CD8-positive, alpha-beta memory T cell (primary cell): ENCODE measurements around the gene NARS2. TPM values are rescaled to one million over a fixed set of nuclear protein-coding genes. Genes with fewer than 3 reads are reported as not detected.
A peak's percentile ranks its signal among the peaks of the same experiment; 100 is the strongest.

Experiments
- CTCF ChIA-PET: fragments of 350-600 bp; sonication (Branson Sonifier 250); formaldehyde crosslinking; loops from one replicate; lab custom pipeline; 2021; ENCODE audit warnings: antibody characterized with exemption; lab: Charles Lee
- POLR2A ChIA-PET: fragments of 350-600 bp; sonication (Branson Sonifier 250); formaldehyde crosslinking; loops from one replicate; lab custom pipeline; 2021; ENCODE audit warnings: antibody characterized with exemption; lab: Charles Lee
- DNase-seq, 5 donors: peaks; one replicate each; pipeline versions ENCODE4 v3.0.0 to v3.0.0-alpha.2; 2020 to 2022; ENCODE audit warnings: mixed read lengths in 1 of 5
- H3K27ac ChIP-seq: one replicate; pipeline ENCODE4 v1.7.0; 2013; ENCODE audit warnings: low read depth, mild to moderate bottlenecking, low read length, moderate library complexity
- H3K27me3 ChIP-seq: 2 replicates; pipeline ENCODE4 v1.7.0; 2013; ENCODE audit warnings: low read length, mild to moderate bottlenecking; ENCODE audit not compliant: insufficient read depth, poor library complexity, severe bottlenecking
- H3K36me3 ChIP-seq: 2 replicates; pipeline ENCODE4 v1.7.0; 2013; ENCODE audit warnings: mild to moderate bottlenecking, low read length, moderate library complexity; ENCODE audit not compliant: insufficient read depth
- H3K4me1 ChIP-seq: 2 replicates; pipeline ENCODE4 v1.7.0; 2013; ENCODE audit warnings: mild to moderate bottlenecking, low read length, moderate library complexity; ENCODE audit not compliant: insufficient read depth
- H3K4me3 ChIP-seq: 2 replicates; pipeline ENCODE4 v1.7.0; 2013; ENCODE audit warnings: mild to moderate bottlenecking, low read length
- H3K9me3 ChIP-seq: 2 replicates; pipeline ENCODE4 v1.7.0; 2013; ENCODE audit warnings: mild to moderate bottlenecking, low read length
- H3K27ac Mint-ChIP-seq, 8 donors: one replicate each; pipeline ENCODE4 v1.8.0; 2020 to 2021; ENCODE audit warnings: mixed read lengths in 8 of 8, mild to moderate bottlenecking in 6 of 8, inconsistent platforms in 3 of 8, moderate library complexity in 3 of 8
- H3K27me3 Mint-ChIP-seq, 2 donors: one replicate each; pipeline ENCODE4 v1.8.0; 2020 to 2021; ENCODE audit warnings: mixed read lengths in 2 of 2, mild to moderate bottlenecking in 1 of 2, moderate library complexity in 1 of 2
- H3K36me3 Mint-ChIP-seq, 3 donors: one replicate each; pipeline ENCODE4 v1.8.0; 2020 to 2021; ENCODE audit warnings: mixed read lengths in 3 of 3, inconsistent platforms in 1 of 3, mild to moderate bottlenecking in 1 of 3
- H3K4me1 Mint-ChIP-seq, 3 donors: one replicate each; pipeline ENCODE4 v1.8.0; 2020 to 2021; ENCODE audit warnings: mixed read lengths in 3 of 3, inconsistent platforms in 1 of 3, mild to moderate bottlenecking in 1 of 3
- H3K4me3 Mint-ChIP-seq, 7 donors: one replicate each; pipeline ENCODE4 v1.8.0; 2020 to 2021; ENCODE audit warnings: mixed read lengths in 7 of 7, mild to moderate bottlenecking in 6 of 7, moderate library complexity in 4 of 7, inconsistent platforms in 2 of 7
- H3K9me3 Mint-ChIP-seq, 5 donors: one replicate each; pipeline ENCODE4 v1.8.0; 2020 to 2022; ENCODE audit warnings: mixed read lengths in 5 of 5, mild to moderate bottlenecking in 3 of 5, moderate library complexity in 2 of 5, inconsistent platforms in 1 of 5
- polyA plus RNA-seq: library from polyadenylated mRNA; unstranded; fragments of 300-500 nt; fragmentation: Illumina TruSeq; gene quantifications from one replicate; pipeline ENCODE4 v1.2.3, GENCODE V29; 2021
- total RNA-seq, 2 experiments: library from RNA; stranded (reverse); gene quantifications; one replicate each; pipeline ENCODE4 v1.2.3, GENCODE V29; 2021

The NARS2 gene
- total and polyA plus RNA-seq, 3 experiments from 2014 or later: 14.5 to 24.5 (median 23.9) TPM

DNA sequence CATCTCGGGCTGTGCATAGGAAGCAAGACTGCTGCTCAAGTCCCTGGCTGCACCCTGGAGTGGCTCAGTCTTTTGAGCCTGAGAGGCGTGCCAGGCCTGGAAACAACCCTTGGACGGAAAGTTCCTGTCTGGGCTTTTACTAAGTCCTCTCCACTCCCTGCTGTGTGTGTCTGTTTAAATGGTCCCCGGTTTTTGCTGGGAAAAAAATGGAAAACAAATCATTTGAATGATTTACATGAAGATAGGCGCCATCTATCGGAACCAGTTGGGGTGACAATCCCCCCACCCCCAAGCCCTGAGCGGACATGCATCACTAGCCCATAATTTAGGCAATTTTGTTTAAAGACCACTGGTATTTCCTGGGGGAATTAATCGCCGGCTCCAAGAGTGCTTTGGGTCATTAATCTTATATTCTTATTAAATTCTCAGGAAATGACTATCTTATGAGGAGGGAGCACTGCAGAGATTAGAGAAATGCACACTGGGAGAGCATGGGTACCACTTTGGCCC is 154.4 kb downstream of the NARS2 start:
- peak overlapping the region in 2 of 7 donors; percentile 46 to 81 for H3K4me3 Mint-ChIP-seq
- ChIA-PET CTCF (interaction anchor here (0.7 to 7.1 kb wide), 5 partner anchors 11 to 281 kb away, joined by 3 to 78 read pairs (median 8); partner anchors contain the start of gene ALG8), POLR2A (no interaction called here)
- peaks cover 11 to 18% of the 10 kb centered on the region in 2 donors for H3K27me3 Mint-ChIP-seq
- Histone ChIP-seq H3K4me1 (peaks cover 6% of the 10 kb centered on the region), H3K36me3 (no peaks in the 10 kb centered on the region), H3K27me3 (peaks cover 9% of the 10 kb centered on the region), H3K9me3 (no peaks in the 10 kb centered on the region), H3K27ac (no peak overlapping the region), H3K4me3 (no peak overlapping the region)
- H3K9me3 Mint-ChIP-seq: no peaks in the 10 kb centered on the region
- H3K36me3 Mint-ChIP-seq: peaks cover 0 to 3% (median 1%) of the 10 kb centered on the region in 3 donors
- H3K27ac Mint-ChIP-seq: no peak overlapping the region
- peak; percentile 16 to 60 (median 28) for DNase-seq
- H3K4me1 Mint-ChIP-seq: peaks cover 19 to 28% (median 28%) of the 10 kb centered on the region in 3 donors

- Histone ChIP-seq H3K36me3 (no peaks in the 10 kb centered on the region), H3K27ac (no peak overlapping the region), H3K27me3 (peaks cover 9% of the 10 kb centered on the region), H3K9me3 (no peaks in the 10 kb centered on the region), H3K4me3 (no peak overlapping the region), H3K4me1 (peaks cover 6% of the 10 kb centered on the region)
- Mint-ChIP-seq H3K4me3 (peak overlapping the region in 6 of 7 donors; percentile 41 to 93 (median 85)), H3K27ac (peak overlapping the region in 2 of 8 donors; percentile 59 to 81), H3K36me3 (peaks cover 0 to 3% (median 1%) of the 10 kb centered on the region in 3 donors), H3K27me3 (peaks cover 11 to 18% of the 10 kb centered on the region in 2 donors), H3K4me1 (peaks cover 19 to 28% (median 28%) of the 10 kb centered on the region in 3 donors), H3K9me3 (no peaks in the 10 kb centered on the region)
- no peak for DNase-seq
- ChIA-PET POLR2A (interaction anchor here (0.8 to 1.6 kb wide), 3 partner anchors 8 to 339 kb away, joined by 3 to 6 read pairs (median 4); partner anchors contain the start of genes NARS2 and NDUFC2), CTCF (interaction anchor here (0.7 to 7.1 kb wide), 8 partner anchors 10 to 280 kb away, joined by 3 to 78 read pairs (median 4); partner anchors contain the start of gene ALG8)
Observed at GRCh38 chr11:78419327-78419726, 155.3 kb downstream of the NARS2 start.

DNA sequence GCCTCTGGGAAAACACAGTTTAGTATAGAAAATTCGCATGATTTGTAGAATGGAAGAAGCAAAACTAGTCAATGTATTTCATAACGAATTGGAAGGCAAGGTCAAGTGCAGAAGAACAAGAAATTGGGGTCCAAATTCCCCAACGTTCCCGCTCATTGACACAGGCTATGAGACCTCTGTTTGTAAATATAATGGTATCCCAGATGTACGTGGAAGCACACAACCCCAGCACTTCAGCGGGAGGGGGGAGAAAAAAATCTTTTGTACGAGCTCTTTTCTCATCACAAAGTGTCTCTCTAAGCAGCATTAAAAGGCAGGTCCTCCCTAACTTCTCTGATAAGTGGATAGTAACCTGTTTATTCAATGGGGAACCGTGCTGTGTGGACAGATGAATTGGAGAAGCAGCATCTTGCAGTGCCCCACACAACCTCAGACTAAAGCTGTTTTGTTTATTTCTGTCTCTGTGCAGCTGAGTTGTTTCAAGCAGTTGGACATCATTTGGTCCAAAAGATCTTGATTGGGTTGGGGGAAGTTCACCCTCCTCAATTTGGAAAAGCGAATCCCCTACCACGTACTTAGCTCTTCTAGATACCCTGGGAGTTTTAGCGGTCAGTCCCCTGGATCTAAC is 156.0 kb downstream of the NARS2 start:
- Histone ChIP-seq H3K27me3 (peaks cover 9% of the 10 kb centered on the region), H3K9me3 (no peaks in the 10 kb centered on the region), H3K4me1 (peaks cover 6% of the 10 kb centered on the region), H3K27ac (peak overlapping the region; percentile 65), H3K4me3 (peak overlapping the region; percentile 62), H3K36me3 (no peaks in the 10 kb centered on the region)
- Mint-ChIP-seq H3K36me3 (peaks cover 0 to 3% (median 1%) of the 10 kb centered on the region in 3 donors), H3K4me1 (peaks cover 19 to 28% (median 28%) of the 10 kb centered on the region in 3 donors), H3K27me3 (peaks cover 11 to 18% of the 10 kb centered on the region in 2 donors), H3K27ac (peak overlapping the region in 7 of 8 donors; percentile 23 to 85 (median 61)), H3K4me3 (peak overlapping the region; percentile 80 to 93 (median 85)), H3K9me3 (no peaks in the 10 kb centered on the region)
- ChIA-PET CTCF (interaction anchor here (0.6 to 7.1 kb wide), 8 partner anchors 11 to 279 kb away, joined by 3 to 78 read pairs (median 4); partner anchors contain the start of gene ALG8), POLR2A (interaction anchor here (0.8 to 1.6 kb wide), 4 partner anchors 8 to 339 kb away, joined by 3 to 6 read pairs (median 4); partner anchors contain the start of genes ALG8, NARS2 and NDUFC2)
- DNase-seq: no peak

GRCh38 chr11:78417888-78418583 is 156.6 kb downstream of the NARS2 start:
- H3K9me3 Mint-ChIP-seq: no peaks in the 10 kb centered on the region
- peak overlapping the region in 7 of 8 donors; percentile 23 to 82 (median 61) for H3K27ac Mint-ChIP-seq
- peak overlapping the region; percentile 80 to 93 (median 85) for H3K4me3 Mint-ChIP-seq
- H3K27me3 Mint-ChIP-seq: peaks cover 11 to 18% of the 10 kb centered on the region in 2 donors
- Histone ChIP-seq H3K27me3 (peaks cover 9% of the 10 kb centered on the region), H3K36me3 (no peaks in the 10 kb centered on the region), H3K4me3 (peak overlapping the region; percentile 62), H3K9me3 (no peaks in the 10 kb centered on the region), H3K4me1 (peaks cover 6% of the 10 kb centered on the region), H3K27ac (peak overlapping the region; percentile 65)
- H3K36me3 Mint-ChIP-seq: peaks cover 0 to 3% (median 1%) of the 10 kb centered on the region in 3 donors
- ChIA-PET POLR2A (interaction anchor here (0.8 to 1.6 kb wide), 5 partner anchors 9 to 338 kb away, joined by 3 to 6 read pairs (median 4); partner anchors contain the start of genes ALG8, NARS2 and NDUFC2), CTCF (interaction anchor here (0.6 to 7.1 kb wide), 7 partner anchors 11 to 279 kb away, joined by 3 to 78 read pairs (median 5); partner anchors contain the start of gene ALG8)
- peaks cover 19 to 28% (median 28%) of the 10 kb centered on the region in 3 donors for H3K4me1 Mint-ChIP-seq
- DNase-seq: peak; percentile 71 to 85 (median 74)

DNA sequence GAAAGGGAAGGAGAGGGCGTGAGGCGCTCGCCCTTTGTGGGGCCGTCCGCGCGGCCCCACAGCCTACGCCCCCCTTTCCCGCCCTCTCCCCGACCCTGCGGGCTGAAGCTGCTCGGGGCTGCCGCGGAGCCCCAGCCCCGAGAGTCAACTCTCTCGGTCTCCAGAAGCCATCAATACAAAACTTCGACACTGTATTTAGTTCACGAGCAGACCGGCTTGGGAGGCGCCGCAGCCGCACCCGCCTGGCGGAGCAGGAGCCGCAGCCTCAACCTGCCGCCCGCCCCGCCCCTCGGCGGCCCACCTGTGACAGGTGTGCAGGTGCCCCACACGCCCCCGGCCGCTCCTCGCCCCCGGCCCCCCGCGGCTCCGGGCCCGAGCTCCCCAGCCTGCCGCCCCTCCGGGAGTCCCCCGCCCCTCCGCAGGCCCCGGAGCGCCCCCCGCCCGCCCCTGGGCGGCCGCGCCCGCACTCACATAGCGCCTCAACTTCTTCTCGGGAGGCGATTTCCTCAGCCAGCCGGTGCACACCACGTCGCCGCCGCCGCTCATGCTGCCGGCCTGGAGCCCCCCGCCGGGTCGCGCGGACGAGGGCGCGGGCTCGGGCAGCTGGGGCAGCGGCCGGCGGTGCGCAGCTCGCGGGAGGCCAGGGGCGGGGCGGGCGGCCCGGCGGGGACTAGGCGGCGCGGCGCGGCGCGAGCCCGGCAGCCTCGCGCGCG is 157.3 kb downstream of the NARS2 start, which contains the start of gene GAB2:
Gene GAB2 (minus strand): TSS at position 646 of the 713 bp plus-strand sequence. CDS start 100 bp downstream, at position 546.
- H3K9me3 Mint-ChIP-seq: no peaks in the 10 kb centered on the region
- H3K4me1 ChIP-seq: peaks cover 6% of the 10 kb centered on the region
- H3K9me3 ChIP-seq: no peaks in the 10 kb centered on the region
- H3K4me3 ChIP-seq: peak within 1 kb of the TSS; percentile 63
- H3K27me3 ChIP-seq: peaks cover 9% of the 10 kb centered on the region
- peaks cover 19 to 28% (median 28%) of the 10 kb centered on the region in 3 donors for H3K4me1 Mint-ChIP-seq
- DNase-seq: peak in 4 of 5 donors; percentile 6 to 55 (median 31)
- H3K27ac Mint-ChIP-seq: peak within 1 kb of the TSS; percentile 22 to 89 (median 80)
- ChIA-PET POLR2A (interaction anchor here (0.6 to 1.8 kb wide), 6 partner anchors 47 to 337 kb away, joined by 3 to 6 read pairs (median 4); partner anchors contain the start of genes ALG8, NARS2 and NDUFC2), CTCF (interaction anchor here (1.2 to 7.1 kb wide), 6 partner anchors 12 to 151 kb away, joined by 4 to 78 read pairs (median 5); no protein-coding TSS in a partner anchor)
- H3K4me3 Mint-ChIP-seq: peak within 1 kb of the TSS; percentile 83 to 96 (median 88)
- no peaks in the 10 kb centered on the region for H3K36me3 ChIP-seq
- peak within 1 kb of the TSS; percentile 65 for H3K27ac ChIP-seq
- H3K36me3 Mint-ChIP-seq: peaks cover 0 to 3% (median 1%) of the 10 kb centered on the region in 3 donors
- peaks cover 11 to 18% of the 10 kb centered on the region in 2 donors for H3K27me3 Mint-ChIP-seq

DNA sequence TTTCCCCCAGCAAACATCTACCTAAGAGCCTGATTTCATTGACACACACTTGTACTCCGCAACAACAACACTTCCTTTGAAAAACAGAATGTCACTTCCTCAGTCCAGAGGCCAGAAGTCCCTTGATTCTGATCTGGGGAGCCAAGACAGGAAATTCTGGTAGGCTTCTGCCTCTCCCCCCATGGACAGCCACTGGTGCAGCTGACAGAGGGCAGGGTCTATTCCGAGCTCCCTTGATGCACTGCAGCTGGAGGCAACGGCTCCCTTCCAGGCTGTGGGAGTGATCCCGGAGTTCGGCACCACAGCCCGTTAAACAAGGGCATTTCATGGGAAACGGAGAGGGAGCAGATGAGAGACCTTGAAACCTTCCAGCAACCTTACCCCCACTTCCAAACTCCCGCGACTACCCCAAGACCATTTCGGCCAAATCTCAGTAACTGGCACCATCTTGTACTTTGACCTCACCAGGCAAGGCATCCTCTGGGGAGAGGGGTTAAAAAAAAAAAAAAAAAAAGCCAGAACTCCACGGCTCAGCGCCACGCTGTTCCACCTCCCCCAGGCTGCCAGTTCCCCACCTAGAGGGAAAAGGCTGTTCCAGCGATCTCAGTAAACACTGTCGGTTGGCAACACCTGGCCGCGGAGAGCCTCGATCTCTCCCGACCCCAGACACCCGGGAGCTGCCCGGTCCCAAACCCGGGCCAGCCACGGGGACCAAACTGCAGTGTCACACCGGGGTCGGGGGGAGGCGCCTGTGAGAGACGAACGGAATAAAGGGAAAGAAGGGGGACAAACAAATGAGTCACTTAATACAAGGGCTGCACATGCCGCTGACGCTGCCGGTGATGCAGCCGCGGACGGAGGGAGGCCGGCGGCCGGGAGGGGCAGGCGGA is 158.1 kb downstream of the NARS2 start:
- CTCF ChIA-PET: interaction anchor here (0.6 to 7.1 kb wide), 10 partner anchors 12 to 158 kb away, joined by 3 to 78 read pairs (median 4); partner anchors contain the start of gene NARS2
- Histone ChIP-seq H3K4me1 (peaks cover 6% of the 10 kb centered on the region), H3K9me3 (no peaks in the 10 kb centered on the region), H3K27me3 (peaks cover 9% of the 10 kb centered on the region), H3K4me3 (peak overlapping the region; percentile 63), H3K27ac (peak overlapping the region; percentile 62), H3K36me3 (no peaks in the 10 kb centered on the region)
- H3K36me3 Mint-ChIP-seq: peaks cover 0 to 3% (median 1%) of the 10 kb centered on the region in 3 donors
- DNase-seq: peak; percentile 56 to 86 (median 67)
- H3K4me3 Mint-ChIP-seq: peak overlapping the region; percentile 83 to 96 (median 88)
- peaks cover 19 to 28% (median 28%) of the 10 kb centered on the region in 3 donors for H3K4me1 Mint-ChIP-seq
- POLR2A ChIA-PET: interaction anchor here (0.6 to 1.8 kb wide), 3 partner anchors 48 to 148 kb away, joined by 3 to 6 read pairs (median 5); no protein-coding TSS in a partner anchor
- H3K9me3 Mint-ChIP-seq: no peaks in the 10 kb centered on the region
- H3K27me3 Mint-ChIP-seq: peaks cover 11 to 18% of the 10 kb centered on the region in 2 donors
- H3K27ac Mint-ChIP-seq: peak overlapping the region; percentile 22 to 89 (median 76)
